HEK293 (cell line): ENCODE measurements around the gene CD82.

ENCODE experiments used
- CTCF ChIA-PET: fragments of 350-600 bp; formaldehyde crosslinking; extraction: SDS; loops from one replicate; lab custom pipeline; 2021; ENCODE audit warnings: antibody characterized with exemption; lab: Yijun Ruan, JAX
- POLR2A ChIA-PET: fragments of 300-600 bp; formaldehyde crosslinking; extraction: SDS; loops from one replicate; lab custom pipeline; 2020; ENCODE audit warnings: antibody characterized with exemption, inconsistent platforms; lab: Yijun Ruan, JAX
- H3K27ac ChIP-seq: fragments of 200-500 bp; sonication (Bioruptor generic); 2 replicates; pipeline ENCODE4 v1.5.1; 2014; ENCODE audit warnings: low read depth, low read length, control low read depth, inconsistent platforms; ENCODE audit errors: extremely low read depth
- H3K36me3 ChIP-seq, 2 experiments: fragments of 200-500 bp in 1 of 2; sonication (Bioruptor generic) in 1 of 2; 1 replicate in 1 of 2; 2 replicates in 1 of 2; pipeline ENCODE4 v1.5.1; 2014 to 2017; ENCODE audit warnings: inconsistent platforms in 2 of 2, low read length in 2 of 2; ENCODE audit not compliant: control insufficient read depth in 2 of 2, insufficient read depth in 1 of 2
- H3K4me1 ChIP-seq: fragments of 200-500 bp; sonication (Bioruptor generic); 2 replicates; pipeline ENCODE4 v1.5.1; 2014; ENCODE audit warnings: mild to moderate bottlenecking, low read length, inconsistent platforms; ENCODE audit not compliant: control insufficient read depth, insufficient read depth
- H3K4me3 ChIP-seq: 2 replicates; pipeline ENCODE4 v1.5.1; 2011; ENCODE audit warnings: low read depth, mild to moderate bottlenecking, control low read depth, low read length, moderate library complexity
- H3K9me3 ChIP-seq: fragments of 200-500 bp; sonication (Bioruptor generic); 2 replicates; pipeline ENCODE4 v1.5.1; 2014; ENCODE audit warnings: low read depth, low read length, inconsistent platforms; ENCODE audit not compliant: control insufficient read depth, insufficient read depth
- ELK4 ChIP-seq: IDR thresholded peaks from 2 replicates; pipeline ENCODE4 v1.6.1; 2011; ENCODE audit warnings: mild to moderate bottlenecking, low read depth, low read length, borderline replicate concordance
- HOXD13 ChIP-seq: sonication (generic); formaldehyde crosslinking; IDR thresholded peaks from 2 replicates; pipeline ENCODE4 v1.8.0; 2022; ENCODE audit warnings: missing genetic modification reagents, borderline replicate concordance
- MZF1 ChIP-seq: fragments of 450-650 bp; formaldehyde crosslinking; IDR thresholded peaks from 2 replicates; pipeline ENCODE4 v1.5.1; 2017; ENCODE audit warnings: missing biosample characterization, missing genetic modification characterization, borderline replicate concordance
- TCF7L2 ChIP-seq: IDR thresholded peaks from 2 replicates; pipeline ENCODE4 v1.6.1; 2011; ENCODE audit warnings: low read depth, mild to moderate bottlenecking, inconsistent platforms, low read length, moderate library complexity, borderline replicate concordance
- WT1 ChIP-seq: fragments of 450-650 bp; formaldehyde crosslinking; IDR thresholded peaks from 2 replicates; pipeline ENCODE4 v1.5.1; 2016; ENCODE audit warnings: missing biosample characterization, missing genetic modification characterization
- ZBTB10 ChIP-seq: fragments of 450-650 bp; formaldehyde crosslinking; IDR thresholded peaks from 2 replicates; pipeline ENCODE4 v1.5.1; 2016; ENCODE audit warnings: missing biosample characterization, missing genetic modification characterization
- ZNF121 ChIP-seq: fragments of 450-650 bp; formaldehyde crosslinking; IDR thresholded peaks from 2 replicates; pipeline ENCODE4 v1.5.1; 2016; ENCODE audit warnings: missing biosample characterization, missing genetic modification characterization
- ZNF175 ChIP-seq: fragments of 450-650 bp; formaldehyde crosslinking; IDR thresholded peaks from 2 replicates; pipeline ENCODE4 v1.5.1; 2016; ENCODE audit warnings: missing biosample characterization, missing genetic modification characterization
- ZNF239 ChIP-seq: fragments of 450-650 bp; formaldehyde crosslinking; IDR thresholded peaks from 2 replicates; pipeline ENCODE4 v1.5.1; 2016; ENCODE audit warnings: missing biosample characterization, missing genetic modification characterization
- ZNF280D ChIP-seq: fragments of 450-650 bp; formaldehyde crosslinking; IDR thresholded peaks from 2 replicates; pipeline ENCODE4 v1.5.1; 2016; ENCODE audit warnings: missing biosample characterization, missing genetic modification characterization
- ZNF426 ChIP-seq: fragments of 450-650 bp; formaldehyde crosslinking; IDR thresholded peaks from 2 replicates; pipeline ENCODE4 v1.5.1; 2017; ENCODE audit warnings: missing biosample characterization, missing genetic modification characterization, mild to moderate bottlenecking, inconsistent platforms, moderate library complexity
- ZNF510 ChIP-seq: fragments of 450-650 bp; formaldehyde crosslinking; IDR thresholded peaks from 2 replicates; pipeline ENCODE4 v1.5.1; 2018; ENCODE audit warnings: mild to moderate bottlenecking, missing genetic modification characterization, missing biosample characterization; ENCODE audit not compliant: insufficient replicate concordance
- ZNF645 ChIP-seq: fragments of 450-650 bp; formaldehyde crosslinking; IDR thresholded peaks from 2 replicates; pipeline ENCODE4; 2016; ENCODE audit warnings: missing biosample characterization, missing genetic modification characterization
- ZNF664 ChIP-seq: fragments of 450-650 bp; formaldehyde crosslinking; IDR thresholded peaks from 2 replicates; pipeline ENCODE4 v1.5.1; 2016; ENCODE audit warnings: missing biosample characterization, missing genetic modification characterization
- ZNF677 ChIP-seq: fragments of 450-650 bp; IDR thresholded peaks from 2 replicates; pipeline ENCODE4 v1.5.0; 2018; ENCODE audit warnings: missing biosample characterization, mild to moderate bottlenecking, missing genetic modification characterization, moderate library complexity
- ZNF701 ChIP-seq: fragments of 450-650 bp; formaldehyde crosslinking; IDR thresholded peaks from 2 replicates; pipeline ENCODE4 v1.5.1; 2016; ENCODE audit warnings: missing biosample characterization, missing genetic modification characterization
- ZNF768 ChIP-seq: fragments of 450-650 bp; formaldehyde crosslinking; IDR thresholded peaks from 2 replicates; pipeline ENCODE4 v1.5.1; 2018; ENCODE audit warnings: missing biosample characterization, mild to moderate bottlenecking, missing genetic modification characterization
- ZNF830 ChIP-seq: fragments of 450-650 bp; IDR thresholded peaks from 2 replicates; pipeline ENCODE4 v1.5.0; 2018; ENCODE audit warnings: missing biosample characterization, missing genetic modification characterization, low read depth, mild to moderate bottlenecking, moderate library complexity

CD82 gene

GRCh38 chr11:44614281-44614775 is 48.9 kb downstream of the CD82 start:
- CTCF ChIA-PET = interaction anchor here (1.2 to 3.8 kb wide), 2 partner anchors 58 to 63 kb away, joined by 3 to 28 read pairs; no protein-coding TSS in a partner anchor
- POLR2A ChIA-PET = no interaction called here

More at GRCh38 chr11:44614281-44614775, 48.9 kb downstream of the CD82 start:
- TF ChIP-seq ZNF510 (tag by site-specific recombination) (no peak), ZBTB10 (tag by site-specific recombination) (no peak), ZNF426 (tag by site-specific recombination) (no peak), MZF1 (tag by site-specific recombination) (no peak), ZNF677 (tag by site-specific recombination) (no peak), WT1 (tag by site-specific recombination) (no peak), ZNF768 (no peak), ZNF175 (no peak), ZNF239 (tag by site-specific recombination) (no peak), TCF7L2 (no peak), ZNF664 (tag by site-specific recombination) (no peak), ZNF645 (tag by site-specific recombination) (no peak), ZNF830 (no peak), ZNF701 (tag by site-specific recombination) (no peak), ZNF121 (tag by site-specific recombination) (no peak), ZNF280D (tag by site-specific recombination) (no peak), HOXD13 (CRISPR knock-in tag) (no peak), ELK4 (no peak)
- Histone ChIP-seq H3K27ac (no peak overlapping the region), H3K36me3 (no peaks in the 10 kb centered on the region), H3K4me3 (no peak overlapping the region), H3K4me1 (no peaks in the 10 kb centered on the region), H3K9me3 (no peaks in the 10 kb centered on the region)
